Measurements from ENCODE around the gene SNX17.
"Not testable (repeated sequence)": the region's sequence is repeated elsewhere in the genome, so short reads cannot be mapped to it uniquely, and the experiment has no call there.

SNX17 gene

GRCh38 chr2:27400348-27401135, 30.1 kb downstream of the SNX17 start:
- ATAC-seq: no peak

- ATAC-seq: no peak
These were observed 37.5 kb downstream of the SNX17 start for GRCh38 chr2:27407798-27408491.

GRCh38 chr2:27408601-27409320, 38.3 kb downstream of the SNX17 start:
- ATAC-seq: peak; percentile 7 to 14

DNA sequence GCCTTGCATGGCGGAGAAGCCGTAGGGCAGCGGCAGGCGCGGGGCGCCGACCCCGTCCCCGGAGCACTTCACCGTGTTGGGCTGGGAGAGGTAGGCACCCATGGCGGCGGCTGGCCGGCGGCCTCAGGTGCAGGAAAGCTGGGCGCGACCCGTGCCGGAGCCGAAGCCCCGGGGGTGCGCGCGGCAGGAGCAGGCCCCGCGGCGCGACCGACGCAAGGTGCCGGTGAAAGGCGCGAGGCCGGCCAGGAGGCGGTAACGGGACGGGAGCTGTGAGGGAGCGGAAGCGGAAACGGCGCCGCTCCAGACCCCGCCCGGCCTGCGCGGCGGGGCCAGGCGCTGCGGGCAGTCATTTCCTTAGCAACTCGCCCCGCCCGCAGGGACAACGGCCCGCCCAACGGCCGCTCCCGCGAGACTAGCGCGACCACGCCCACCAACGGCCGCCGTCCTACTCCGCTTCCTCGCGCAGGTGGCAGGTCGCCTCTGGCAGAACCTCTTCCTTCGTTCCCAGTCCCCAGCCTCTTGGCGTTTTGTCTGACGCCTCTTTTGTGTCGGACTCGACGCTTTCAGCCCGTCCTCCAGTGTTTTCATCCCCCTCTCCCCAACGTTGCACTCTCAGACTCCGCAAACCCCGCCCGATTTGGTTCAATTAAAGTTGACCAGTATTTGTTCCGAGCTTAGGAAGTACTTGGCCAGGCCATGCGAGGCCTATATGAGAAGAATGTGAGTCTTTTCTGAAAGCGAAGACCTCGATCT, 39.1 kb downstream of the SNX17 start, which contains the start of gene PPM1G:
Gene PPM1G (minus strand): TSS at position 271 of the 753 bp plus-strand sequence. CDS start 169 bp downstream, at position 102.
- peak; percentile 97 to 98 for ATAC-seq

GRCh38 chr2:27412419-27413152, 42.2 kb downstream of the SNX17 start:
- no peak for ATAC-seq

- ATAC-seq: no peak
These were observed 45.7 kb downstream of the SNX17 start for GRCh38 chr2:27416151-27416550.

GRCh38 chr2:27420996-27421395, 50.6 kb downstream of the SNX17 start:
- ATAC-seq: no peak

DNA sequence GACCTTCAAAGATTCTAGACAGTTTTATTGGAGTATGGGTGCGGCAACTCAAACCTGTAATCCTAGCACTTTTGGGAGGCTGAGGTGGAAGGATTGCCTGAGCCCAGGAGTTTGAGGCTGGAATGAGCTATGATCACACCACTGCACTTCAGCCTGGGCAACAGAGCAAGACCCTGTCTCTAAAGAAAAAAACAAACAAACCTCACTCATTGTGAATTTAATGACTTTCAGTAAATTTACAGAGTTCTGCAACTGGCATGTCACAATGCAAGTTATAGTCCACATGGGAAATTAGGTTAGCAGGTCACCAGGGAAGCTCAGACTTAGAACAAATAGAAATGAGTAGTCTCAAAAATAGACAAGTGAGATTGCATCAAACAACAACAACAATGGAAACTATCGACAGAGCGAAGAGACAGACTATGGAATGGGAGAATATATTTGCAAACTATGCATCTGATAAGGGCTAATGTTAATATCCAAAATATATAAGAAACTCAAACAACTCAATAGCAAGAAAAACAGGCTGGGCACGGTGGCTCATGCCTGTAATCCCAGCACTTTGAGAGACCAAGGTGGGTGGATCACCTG, 51.3 kb downstream of the SNX17 start:
- ATAC-seq: no peak

DNA sequence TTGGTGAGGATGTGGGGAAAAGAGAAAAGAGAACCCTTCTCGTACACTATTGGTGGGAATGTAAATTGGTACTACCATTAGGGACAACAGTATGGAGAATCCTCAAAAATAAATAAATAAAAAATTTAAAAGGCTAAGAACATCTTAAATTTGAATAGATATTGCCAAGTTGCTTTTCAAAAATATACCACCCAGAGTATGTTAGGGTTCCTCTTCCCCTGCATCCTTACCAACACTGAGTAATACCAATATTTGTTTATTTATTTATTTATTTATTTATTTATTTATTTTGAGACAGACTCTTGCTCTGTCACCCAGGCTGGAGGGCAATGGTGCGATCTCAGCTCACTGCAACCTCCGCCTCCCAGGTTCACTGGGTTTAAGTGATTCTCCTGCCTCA, 52.5 kb downstream of the SNX17 start:
- no peak for ATAC-seq

- ATAC-seq: not testable (repeated sequence)
These were observed 54.6 kb downstream of the SNX17 start for GRCh38 chr2:27425039-27425438.
